Adrenal gland (tissue), 12 donors: ENCODE data around the gene RAB6C. TPM values are rescaled to one million over a fixed set of nuclear protein-coding genes. Genes with fewer than 3 reads are reported as not detected.
"Not testable (repeated sequence)": the region's sequence is repeated elsewhere in the genome, so short reads cannot be mapped to it uniquely, and the experiment has no call there.

Experiments
- DNase-seq, 7 donors: peaks; one replicate each; pipeline ENCODE4 v3.0.0-alpha.2; 2019 to 2020
- H3K27ac ChIP-seq, 5 donors: fragments of 200-600 bp; sonication (generic) in 4 of 5; 1 replicate in 3 of 5; 2 replicates in 2 of 5; pipeline versions ENCODE4 v1.5.1 to v1.8.0; 2016 to 2020; ENCODE audit warnings: mild to moderate bottlenecking in 1 of 5
- H3K27me3 ChIP-seq: fragments of 200-600 bp; 2 replicates; pipeline ENCODE4 v1.8.0; 2021
- H3K36me3 ChIP-seq, 2 donors: fragments of 200-600 bp; replicated peaks in 1 of 2; 1 replicate in 1 of 2; 2 replicates in 1 of 2; pipeline versions ENCODE4 v1.5.1 to v1.8.0; 2018 to 2022
- H3K4me1 ChIP-seq, 2 donors: fragments of 200-600 bp; replicated peaks in 1 of 2; 1 replicate in 1 of 2; 2 replicates in 1 of 2; pipeline versions ENCODE4 v1.5.1 to v1.8.0; 2018 to 2021
- H3K4me3 ChIP-seq, 4 donors: fragments of 200-600 bp; sonication (generic) in 3 of 4; one replicate each; pipeline ENCODE4 v1.5.1; 2016 to 2018
- H3K9me3 ChIP-seq, 3 donors: fragments of 200-600 bp; sonication (generic) in 1 of 3; replicated peaks in 1 of 3; 1 replicate in 2 of 3; 2 replicates in 1 of 3; pipeline versions ENCODE4 v1.5.1 to v1.8.0; 2016 to 2021
- POLR2A ChIP-seq, 2 donors: fragments of 450-650 bp; IDR thresholded peaks; one replicate each; pipeline ENCODE4 v1.6.1; 2017; ENCODE audit warnings: antibody characterized with exemption in 2 of 2, mild to moderate bottlenecking in 2 of 2, moderate library complexity in 1 of 2
- WGBS, 4 donors: extraction: QIAGEN DNeasy Blood & Tissue Kit in 2 of 4; methylation state at CpG; one replicate each; pipeline versions ENCODE4 v1.1.5 to v1.1.7; 2013 to 2017; 5-methylcytosine and 5-hydroxymethylcytosine counted together
- intact Hi-C, 2 donors: fragments of 100-400 bp; cut with DNase I; formaldehyde crosslinking; loops; one replicate each; pipeline versions ENCODE4 v1.14.1 to v1.15.0; 2022 to 2023
- polyA plus RNA-seq, 3 donors: library from polyadenylated mRNA; stranded (reverse); fragments of 200-250 nt in 2 of 3; fragments of 350-450 nt in 1 of 3; fragmentation: Illumina TruSeq in 1 of 3; extraction: RNeasy Lipid Tissue Mini Kit (QIAGEN cat#74804) in 1 of 3; gene quantifications; one replicate each; pipeline ENCODE4 v1.2.3, GENCODE V29; 2013 to 2014
- total RNA-seq, 9 donors: library from RNA; depleted of rRNA in 4 of 9; stranded (reverse); fragments of >200 nt in 4 of 9; fragments of 120-200 nt in 1 of 9; fragmentation: NEBNext Ultra II Directional in 1 of 9; extraction: Animal tissue kit (Norgen Biotek cat#: 25700) in 1 of 9; gene quantifications; one replicate each; pipeline versions ENCODE4 v1.1.0 to v1.2.4, GENCODE V29; 2013 to 2023
- TF ChIP-seq, protein P1 (sequence below), 6 experiments: fragments of 450-650 bp in 4 of 6; fragments of 200-600 bp in 2 of 6; sonication (generic) in 1 of 6; IDR thresholded peaks; 1 replicate in 5 of 6; 2 replicates in 1 of 6; pipeline versions ENCODE4 v1.5.1 to v1.8.0; 2016 to 2021; ENCODE audit warnings: antibody characterized with exemption in 6 of 6, mild to moderate bottlenecking in 2 of 6, moderate library complexity in 1 of 6
- donor health status: healthy with polysubstance abuse.
- donor health status: Bipolar disorder and iron deficiency.
- donor health status: DM: yes; HTN: yes; CAD: no.
- donor health status: DM: no; HTN: no; CAD: no.
- donor health status: DM: no; HTN: no; CAD: no.
- donor health status: DM: yes; HTN: yes; CAD: no.

The RAB6C gene
- total and polyA plus RNA-seq, 12 donors, result 0.13 to 0.59 (median 0.24) TPM; not detected in 7

- Histone ChIP-seq H3K36me3 (no peaks in the 10 kb centered on the region), H3K4me1 (no peaks in the 10 kb centered on the region), H3K9me3 (no peaks in the 10 kb centered on the region), H3K4me3 (no peak overlapping the region), H3K27me3 (no peaks in the 10 kb centered on the region), H3K27ac (no peak overlapping the region)
- intact Hi-C loops, result no loop called here
- no peak for TF ChIP-seq POLR2A (IDR thresholded peaks at IDR 0.05)
- TF ChIP-seq, protein P1, sequence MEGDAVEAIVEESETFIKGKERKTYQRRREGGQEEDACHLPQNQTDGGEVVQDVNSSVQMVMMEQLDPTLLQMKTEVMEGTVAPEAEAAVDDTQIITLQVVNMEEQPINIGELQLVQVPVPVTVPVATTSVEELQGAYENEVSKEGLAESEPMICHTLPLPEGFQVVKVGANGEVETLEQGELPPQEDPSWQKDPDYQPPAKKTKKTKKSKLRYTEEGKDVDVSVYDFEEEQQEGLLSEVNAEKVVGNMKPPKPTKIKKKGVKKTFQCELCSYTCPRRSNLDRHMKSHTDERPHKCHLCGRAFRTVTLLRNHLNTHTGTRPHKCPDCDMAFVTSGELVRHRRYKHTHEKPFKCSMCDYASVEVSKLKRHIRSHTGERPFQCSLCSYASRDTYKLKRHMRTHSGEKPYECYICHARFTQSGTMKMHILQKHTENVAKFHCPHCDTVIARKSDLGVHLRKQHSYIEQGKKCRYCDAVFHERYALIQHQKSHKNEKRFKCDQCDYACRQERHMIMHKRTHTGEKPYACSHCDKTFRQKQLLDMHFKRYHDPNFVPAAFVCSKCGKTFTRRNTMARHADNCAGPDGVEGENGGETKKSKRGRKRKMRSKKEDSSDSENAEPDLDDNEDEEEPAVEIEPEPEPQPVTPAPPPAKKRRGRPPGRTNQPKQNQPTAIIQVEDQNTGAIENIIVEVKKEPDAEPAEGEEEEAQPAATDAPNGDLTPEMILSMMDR (IDR thresholded peaks at IDR 0.05), result no peak
- 62 to 81% (median 71%) methylated on average over 4 of the region's 4 CpGs for WGBS, 4 donors
- DNase-seq, result no peak
Measured at GRCh38 chr2:129957891-129958290, 21.6 kb upstream of the RAB6C start.

DNA sequence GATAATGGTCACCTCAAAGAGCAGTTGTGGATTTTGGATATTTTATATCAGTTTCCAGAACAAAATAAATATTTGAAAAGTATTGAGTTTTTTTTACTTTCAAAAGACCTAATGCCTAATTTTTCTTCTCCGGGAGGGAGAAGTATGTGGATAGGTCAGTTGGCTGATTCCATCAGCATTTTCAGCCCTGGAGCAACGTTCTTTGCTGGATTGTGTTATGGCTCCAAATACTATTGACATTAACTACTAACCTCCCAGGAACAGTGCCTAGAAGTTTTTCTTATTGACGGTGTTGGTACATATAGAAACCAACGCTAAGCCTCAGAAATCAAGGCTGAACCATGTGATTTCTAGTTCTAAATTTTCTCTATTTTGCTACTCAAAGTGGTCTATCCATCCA, 20.7 kb upstream of the RAB6C start:
- DNase-seq, H3K27ac ChIP-seq, H3K36me3 ChIP-seq, intact Hi-C loops, H3K4me3 ChIP-seq, H3K9me3 ChIP-seq, H3K27me3 ChIP-seq, H3K4me1 ChIP-seq: not testable (repeated sequence)
- 68 to 75% (median 73%) methylated on average over 4 of the region's 4 CpGs for WGBS, 4 donors

DNA sequence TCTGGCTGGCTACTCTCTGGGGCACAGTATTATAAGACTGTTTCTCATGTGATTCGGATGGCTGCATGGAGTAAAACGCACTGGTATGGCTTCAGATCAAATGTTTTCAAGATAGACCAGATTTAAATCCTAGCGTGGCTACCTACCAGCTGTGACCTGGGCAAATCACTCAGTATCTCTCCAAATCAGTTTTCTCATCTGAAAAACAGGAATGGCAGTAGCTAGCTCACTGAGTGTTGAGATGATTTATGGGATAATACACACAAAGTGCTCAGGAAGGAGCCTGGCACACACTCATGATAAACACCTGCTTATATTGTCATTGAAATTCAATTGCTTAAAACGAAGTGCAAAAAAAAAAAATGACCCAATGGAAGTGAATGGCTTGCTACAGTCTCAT, 10.9 kb upstream of the RAB6C start:
- DNase-seq, H3K4me1 ChIP-seq, H3K9me3 ChIP-seq, H3K27me3 ChIP-seq, intact Hi-C loops, H3K36me3 ChIP-seq, H3K27ac ChIP-seq, H3K4me3 ChIP-seq: not testable (repeated sequence)
- 43 to 57% (median 44%) methylated on average over 4 of the region's 4 CpGs for WGBS, 4 donors

DNA sequence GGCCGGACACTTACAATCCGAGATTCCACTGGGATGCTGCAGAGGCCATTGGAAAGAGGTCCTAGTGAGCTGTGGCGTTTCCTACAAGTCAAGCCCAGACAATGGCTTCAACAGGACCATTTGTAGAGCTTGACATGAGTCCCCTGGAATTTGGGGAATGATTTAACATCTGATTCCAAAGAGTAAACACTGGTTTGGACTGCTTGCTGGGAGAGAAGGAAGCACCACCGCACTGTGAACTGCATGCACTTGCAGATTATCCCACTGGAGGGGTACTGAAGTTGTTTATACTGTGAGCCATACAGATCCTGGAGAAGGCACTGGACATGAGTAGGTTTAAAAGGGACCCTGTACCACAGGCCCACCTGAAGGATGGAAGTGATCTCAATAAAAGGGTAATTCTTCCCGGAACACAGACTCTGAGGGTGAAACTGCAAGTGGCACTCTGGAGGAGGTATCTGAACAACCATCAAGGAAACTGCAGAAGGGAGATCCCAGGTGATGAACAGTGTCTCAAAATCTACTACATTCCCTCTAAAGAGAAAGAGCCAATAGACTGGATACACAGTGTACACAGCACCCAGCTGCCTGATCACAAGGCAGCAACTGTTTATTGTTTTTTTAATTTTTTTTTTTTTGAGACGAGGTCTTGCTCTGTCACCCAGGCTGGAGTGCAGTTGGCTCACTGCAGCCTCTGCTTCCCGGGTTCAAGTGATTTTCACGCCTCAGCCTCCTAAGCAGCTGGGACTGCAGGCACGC, 4.3 kb upstream of the RAB6C start:
- Histone ChIP-seq H3K36me3 (no peaks in the 10 kb centered on the region), H3K4me1 (peaks cover 0 to 6% of the 10 kb centered on the region in 2 donors), H3K9me3 (no peaks in the 10 kb centered on the region), H3K27ac (no peak overlapping the region), H3K4me3 (no peak overlapping the region), H3K27me3 (peaks cover 15% of the 10 kb centered on the region)
- WGBS, 4 donors, result 77 to 86% (median 80%) methylated on average over 9 of the region's 9 CpGs
- DNase-seq, result no peak
- intact Hi-C loops, result no loop called here
- TF ChIP-seq POLR2A (IDR thresholded peaks at IDR 0.05), result no peak
- TF ChIP-seq, protein P1 (IDR thresholded peaks at IDR 0.05), result no peak

DNA sequence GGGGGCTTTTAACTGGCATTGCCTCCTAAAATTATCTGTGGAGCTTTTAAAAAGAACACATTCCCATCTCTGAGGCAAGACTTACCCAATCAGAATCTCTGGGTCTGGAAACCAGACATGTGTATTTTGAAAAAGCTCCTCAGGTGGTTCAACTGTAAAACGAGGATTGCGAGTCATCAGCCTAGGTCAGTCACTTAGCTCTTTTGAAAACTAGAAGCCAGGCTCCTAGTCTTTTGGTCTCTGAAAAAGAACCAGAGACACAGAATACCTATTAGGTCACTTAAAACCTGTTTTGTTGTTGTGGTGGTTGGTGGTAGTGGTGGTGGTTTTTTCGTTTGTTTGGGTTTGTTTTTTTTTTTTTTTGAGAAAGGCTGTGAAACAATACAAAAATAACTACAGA, 2.5 kb upstream of the RAB6C start:
- H3K9me3 ChIP-seq, H3K27ac ChIP-seq, intact Hi-C loops, H3K36me3 ChIP-seq, H3K4me1 ChIP-seq, H3K4me3 ChIP-seq, DNase-seq: not testable (repeated sequence)
- 62 to 71% (median 65%) methylated on average over 3 of the region's 3 CpGs for WGBS, 4 donors
- H3K27me3 ChIP-seq, result peaks cover 15% of the 10 kb centered on the region

- WGBS, 4 donors, result 83 to 91% (median 90%) methylated on average over 5 of the region's 5 CpGs
- no peaks in the 10 kb centered on the region for H3K9me3 ChIP-seq
- intact Hi-C loops, result no loop called here
Measured at GRCh38 chr2:129977986-129978385, 1.5 kb upstream of the RAB6C start.

GRCh38 chr2:129980246-129980645, 780 bp downstream of the RAB6C start:
- H3K4me1 ChIP-seq, H3K4me3 ChIP-seq, intact Hi-C loops, H3K9me3 ChIP-seq, H3K27ac ChIP-seq, DNase-seq, H3K36me3 ChIP-seq: not testable (repeated sequence)
- WGBS, 4 donors, result 5 to 24% (median 8%) methylated on average over 3 to 6 of the region's 13 CpGs
- peaks cover 15% of the 10 kb centered on the region for H3K27me3 ChIP-seq

More at GRCh38 chr2:129977986-129978385, 1.5 kb upstream of the RAB6C start:
- H3K4me3 ChIP-seq, result no peak overlapping the region
- no peak overlapping the region for H3K27ac ChIP-seq
- H3K36me3 ChIP-seq, result no peaks in the 10 kb centered on the region
- TF ChIP-seq, protein P1 (IDR thresholded peaks at IDR 0.05), result no peak
- no peak for TF ChIP-seq POLR2A (IDR thresholded peaks at IDR 0.05)
- H3K4me1 ChIP-seq, result peaks cover 0 to 6% of the 10 kb centered on the region in 2 donors
- no peak for DNase-seq
- H3K27me3 ChIP-seq, result peaks cover 15% of the 10 kb centered on the region

DNA sequence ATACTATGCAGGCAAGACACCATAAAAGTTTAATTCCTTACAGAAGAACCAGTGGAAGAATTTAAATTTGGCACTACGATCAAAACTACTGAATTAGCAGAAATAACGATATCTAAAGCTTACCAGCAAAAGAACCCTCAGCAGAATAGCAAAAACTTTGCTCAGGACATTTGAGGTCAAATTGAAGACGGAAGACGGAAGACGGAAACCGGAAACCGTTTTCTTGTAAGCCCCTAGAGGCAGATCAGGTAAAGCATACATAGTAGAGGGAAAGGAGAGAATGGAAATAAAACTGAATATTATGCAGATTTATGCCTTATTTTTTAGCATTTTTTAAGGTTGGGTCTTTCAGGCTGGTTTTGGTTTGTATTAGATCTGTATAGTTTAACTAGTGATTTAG, 2.2 kb downstream of the RAB6C start:
- H3K27ac ChIP-seq, H3K4me1 ChIP-seq, H3K9me3 ChIP-seq, intact Hi-C loops, DNase-seq, H3K36me3 ChIP-seq, H3K4me3 ChIP-seq: not testable (repeated sequence)
- peaks cover 11% of the 10 kb centered on the region for H3K27me3 ChIP-seq
- WGBS, 4 donors, result 48 to 62% (median 52%) methylated on average over 7 of the region's 7 CpGs
